GM11168 (cell line): ENCODE data around the gene PNPLA7.
"Not testable (repeated sequence)": the region's sequence is repeated elsewhere in the genome, so short reads cannot be mapped to it uniquely, and the experiment has no call there.

Experiments
- in situ Hi-C: fragments of 300-500 bp; cut with MboI; formaldehyde crosslinking; loops from one replicate; pipeline ENCODE4 v1.12.0; 2022; ENCODE audit warnings: low sequenced_read_pairs; ENCODE audit not compliant: unreplicated experiment

PNPLA7 gene

DNA sequence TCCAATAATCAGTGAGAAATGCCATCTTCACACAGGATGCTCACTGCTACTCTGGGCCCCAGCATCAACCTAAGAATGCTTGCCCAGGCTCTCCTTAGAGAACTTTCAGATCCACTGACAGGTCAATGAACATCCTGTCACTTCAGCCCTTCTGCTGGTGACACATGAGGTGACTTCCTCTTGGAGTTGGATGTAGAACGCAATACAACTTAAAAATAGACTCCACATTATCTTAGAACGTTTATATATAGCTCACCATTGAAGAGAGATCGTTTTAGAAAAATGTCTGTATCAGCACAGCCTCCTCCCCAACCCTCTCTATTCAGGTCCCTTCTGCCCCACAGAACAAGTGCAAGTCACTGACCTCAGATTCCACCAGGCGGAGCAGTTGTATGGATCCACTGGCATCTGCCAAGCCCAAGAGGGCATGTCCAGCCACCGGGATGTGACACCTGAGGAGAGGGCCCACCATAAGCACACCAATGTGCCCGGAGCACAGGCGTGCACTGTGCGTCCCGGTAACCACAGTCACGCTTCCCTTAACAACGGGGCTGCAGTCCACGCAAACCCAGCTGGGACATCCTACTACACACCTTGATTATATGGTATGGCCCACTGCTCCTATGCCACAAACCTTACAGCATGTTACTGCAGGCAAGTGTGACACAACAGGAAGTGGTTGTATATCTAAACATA lies 25.7 kb upstream of the PNPLA7 start:
- in situ Hi-C loops = no loop called here

GRCh38 chr9:137575364-137575715 lies 25.1 kb upstream of the PNPLA7 start:
- in situ Hi-C loops = no loop called here

GRCh38 chr9:137574192-137574591 lies 24.0 kb upstream of the PNPLA7 start:
- in situ Hi-C loops = no loop called here

GRCh38 chr9:137570566-137570965 lies 20.4 kb upstream of the PNPLA7 start:
- in situ Hi-C loops = no loop called here

DNA sequence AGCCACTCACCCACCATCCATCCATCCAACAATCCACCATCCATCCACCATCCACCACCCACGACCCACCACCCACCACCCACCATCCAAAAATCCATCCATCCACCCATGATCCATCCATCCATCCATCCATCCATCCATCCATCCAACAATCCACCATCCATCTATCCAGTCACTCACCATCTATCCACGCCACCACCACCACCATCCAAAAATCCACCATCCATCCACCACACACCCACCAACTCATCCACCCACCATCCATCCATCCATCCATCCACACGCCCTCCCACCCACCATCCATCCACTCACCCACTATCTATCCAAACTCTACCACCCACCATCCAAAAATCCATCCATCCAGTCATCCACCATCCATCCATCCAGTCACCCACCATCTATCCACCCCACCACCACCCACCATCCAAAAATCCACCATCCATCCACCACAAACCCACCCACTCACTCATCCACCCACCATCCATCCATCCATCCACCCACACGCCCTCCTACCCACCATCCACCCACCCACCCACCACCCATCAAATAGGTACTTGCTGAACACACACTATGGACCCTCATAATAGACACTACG lies 19.5 kb upstream of the PNPLA7 start:
- in situ Hi-C loops = no loop called here

DNA sequence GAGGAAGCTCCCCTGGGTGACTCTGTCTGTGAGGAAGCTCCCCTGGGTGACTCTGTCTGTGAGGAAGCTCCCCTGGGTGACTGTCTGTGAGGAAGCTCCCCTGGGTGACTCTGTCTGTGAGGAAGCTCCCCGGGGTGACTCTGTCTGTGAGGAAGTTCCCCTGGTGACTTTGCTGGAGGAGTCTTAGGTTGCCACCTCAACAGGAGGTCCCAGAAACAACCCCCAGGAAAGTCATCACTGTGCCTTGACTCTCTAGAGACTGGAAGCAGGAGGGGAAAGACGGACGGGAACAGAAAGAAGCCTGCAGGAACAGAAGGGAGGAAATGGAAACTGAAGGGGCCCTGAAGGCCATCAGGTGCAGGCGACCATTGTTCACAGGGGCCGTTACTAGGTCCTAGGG lies 18.2 kb upstream of the PNPLA7 start:
- in situ Hi-C loops = not testable (repeated sequence)

DNA sequence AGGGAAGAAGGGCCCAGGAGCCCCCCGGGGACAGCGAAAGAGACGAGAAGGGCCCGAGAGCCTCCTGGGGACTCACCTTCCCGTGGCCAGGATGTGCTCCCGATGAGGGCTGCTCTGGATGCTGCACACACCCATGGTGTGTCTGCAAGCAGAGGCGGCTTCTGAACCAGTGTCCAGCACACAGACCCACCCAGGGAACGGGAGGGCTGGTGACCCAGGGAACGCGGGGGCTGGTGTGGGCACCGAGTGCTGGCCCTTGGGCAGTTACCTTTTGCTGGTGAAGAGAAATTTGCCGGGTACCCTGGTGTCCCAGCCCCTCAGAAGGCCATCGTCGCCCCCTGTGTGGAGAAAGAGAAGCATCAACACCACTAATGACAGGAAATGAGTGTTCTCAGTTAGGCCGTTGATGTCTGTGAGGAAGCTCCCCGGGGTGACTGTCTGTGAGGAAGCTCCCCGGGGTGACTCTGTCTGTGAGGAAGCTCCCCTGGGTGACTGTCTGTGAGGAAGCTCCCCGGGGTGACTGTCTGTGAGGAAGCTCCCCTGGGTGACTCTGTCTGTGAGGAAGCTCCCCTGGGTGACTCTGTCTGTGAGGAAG lies 14.7 kb upstream of the PNPLA7 start:
- in situ Hi-C loops = no loop called here

- in situ Hi-C loops = no loop called here
Measured at GRCh38 chr9:137564134-137564533, 13.9 kb upstream of the PNPLA7 start.

DNA sequence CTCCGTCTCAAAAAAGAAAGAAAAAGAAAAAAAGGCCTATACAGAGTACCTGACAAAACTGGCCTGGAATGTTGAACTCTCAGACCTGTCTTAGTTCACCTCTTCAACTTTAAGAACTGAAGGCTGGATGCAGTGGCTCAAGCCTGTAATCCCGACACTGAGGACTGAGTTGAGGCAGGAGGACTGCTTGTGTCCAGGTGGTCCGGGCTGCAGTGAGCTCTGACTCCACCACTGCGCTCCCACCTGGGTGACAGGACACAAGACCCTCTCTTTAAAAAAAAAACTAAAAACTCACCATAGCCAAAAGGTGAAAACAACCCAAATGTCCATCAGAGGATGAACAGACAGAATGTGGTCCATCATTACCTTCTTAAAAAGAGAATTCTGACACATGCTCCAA lies 7.9 kb upstream of the PNPLA7 start:
- in situ Hi-C loops = no loop called here

DNA sequence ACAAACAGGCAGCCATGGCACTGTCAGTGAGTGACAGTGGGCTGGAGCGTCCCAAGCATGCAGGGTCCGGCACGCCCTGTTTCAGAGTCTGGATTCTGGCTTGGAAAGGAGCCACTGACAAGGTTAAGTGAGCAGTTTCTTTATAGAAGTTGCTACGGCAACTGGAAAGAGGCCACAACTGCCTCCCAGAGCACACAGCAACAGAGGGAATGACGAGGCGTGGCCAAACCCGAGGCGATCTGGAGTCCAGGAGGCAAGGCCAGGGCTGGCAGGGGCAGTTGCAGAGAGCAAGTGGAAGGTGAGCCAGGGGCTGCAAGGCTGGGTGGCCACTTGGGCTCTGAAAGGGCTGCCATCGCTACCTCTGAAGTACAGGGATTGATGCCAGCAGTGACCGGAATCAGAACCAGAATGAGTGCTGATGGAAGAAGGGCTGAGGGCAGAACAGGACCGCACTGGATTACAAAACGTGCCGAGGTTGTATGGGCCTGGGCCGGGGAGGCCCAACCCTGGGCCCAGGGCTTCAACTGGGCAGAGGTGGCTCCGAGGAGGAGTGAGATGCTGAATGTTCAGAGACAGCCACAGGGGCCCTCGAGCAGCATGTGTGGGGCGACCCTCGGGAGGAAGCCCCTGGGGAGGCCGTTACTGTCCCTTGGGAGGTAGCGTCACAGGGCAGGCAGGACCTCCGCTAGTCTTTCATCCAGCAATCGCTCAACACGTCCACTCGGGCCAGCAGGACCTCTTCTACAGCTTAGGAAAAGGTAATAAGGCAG lies 6.1 kb upstream of the PNPLA7 start:
- in situ Hi-C loops = no loop called here

DNA sequence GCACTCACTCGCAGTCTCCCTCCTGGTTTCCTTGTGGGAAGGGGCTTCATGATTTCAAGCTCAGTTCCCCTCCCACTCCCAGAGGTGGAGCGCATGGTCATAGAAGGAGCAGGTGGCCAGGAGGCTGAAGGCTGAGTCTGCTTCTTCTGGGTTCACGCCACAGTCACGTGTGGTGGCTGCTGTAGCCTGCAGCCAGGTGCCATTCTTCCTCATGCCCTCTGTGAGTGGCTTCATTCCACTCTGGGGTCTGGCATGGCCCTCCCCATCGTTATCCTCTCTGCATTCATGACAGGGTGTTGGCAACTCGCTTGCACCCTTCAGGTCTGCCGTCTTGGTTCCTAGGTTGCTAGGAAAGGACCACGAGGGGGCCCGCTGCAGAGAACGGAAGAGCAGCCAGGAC lies 5.0 kb upstream of the PNPLA7 start:
- in situ Hi-C loops = no loop called here

- in situ Hi-C loops = no loop called here
Measured at GRCh38 chr9:137554349-137554748, 4.1 kb upstream of the PNPLA7 start.

- in situ Hi-C loops = not testable (repeated sequence)
Measured at GRCh38 chr9:137553654-137554053, 3.5 kb upstream of the PNPLA7 start.

- in situ Hi-C loops = no loop called here
Measured at GRCh38 chr9:137552022-137552768, 2.0 kb upstream of the PNPLA7 start.

DNA sequence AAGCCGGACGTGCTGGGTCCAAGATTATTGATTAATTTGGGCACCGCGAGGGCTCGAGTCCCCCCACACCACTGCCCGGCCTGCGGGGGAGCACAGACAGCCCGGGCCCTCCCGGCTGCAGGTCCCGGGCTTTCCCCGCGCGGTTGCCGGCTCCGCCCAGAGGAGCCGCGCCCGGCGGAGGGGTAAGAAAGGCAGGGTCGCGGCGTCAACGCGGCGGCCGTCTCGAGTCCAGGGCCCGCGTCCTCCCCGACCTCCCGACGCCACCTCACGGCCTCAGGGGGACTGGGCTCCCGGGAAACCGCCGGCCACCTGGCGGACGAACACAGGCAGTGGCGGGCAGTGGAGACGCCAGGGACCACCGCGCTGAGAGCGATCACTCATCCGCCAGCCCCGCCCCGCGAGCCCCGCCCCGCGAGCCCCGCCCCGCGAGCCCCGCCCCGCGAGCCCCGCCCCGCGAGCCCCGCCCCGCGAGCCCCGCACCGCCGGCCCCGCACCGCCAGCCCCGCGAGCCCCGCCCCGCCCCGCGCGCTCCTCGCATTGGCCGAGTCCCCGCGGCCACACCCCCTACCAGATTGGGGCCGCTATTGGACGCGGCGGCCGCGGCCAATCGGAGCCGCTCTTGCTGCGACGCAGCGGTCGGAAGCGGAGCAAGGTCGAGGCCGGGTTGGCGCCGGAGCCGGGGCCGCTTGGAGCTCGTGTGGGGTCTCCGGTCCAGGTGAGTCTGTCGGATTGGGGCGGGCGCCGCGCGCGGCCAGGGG lies 1.2 kb upstream of the PNPLA7 start, which contains the start of gene MRPL41:
Gene MRPL41 (plus strand): TSS at position 616 of the 758 bp plus-strand sequence. CDS start 203 bp downstream, outside the sequence.
- in situ Hi-C loops = no loop called here

DNA sequence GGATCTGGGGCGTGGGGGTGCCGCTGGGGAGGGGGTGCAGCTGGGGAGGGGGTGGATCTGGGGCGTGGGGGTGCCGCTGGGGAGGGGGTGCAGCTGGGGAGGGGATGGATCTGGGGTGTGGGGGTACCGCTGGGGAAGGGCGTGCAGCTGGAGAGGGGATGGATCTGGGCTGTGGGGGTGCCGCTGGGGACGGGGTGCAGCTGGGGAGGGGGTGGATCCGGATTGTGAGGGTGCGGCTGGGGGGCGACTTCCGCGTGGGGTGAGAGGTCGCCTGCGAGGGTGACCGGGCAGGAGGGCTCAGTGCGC lies 709 bp upstream of the PNPLA7 start:
- in situ Hi-C loops = not testable (repeated sequence)

DNA sequence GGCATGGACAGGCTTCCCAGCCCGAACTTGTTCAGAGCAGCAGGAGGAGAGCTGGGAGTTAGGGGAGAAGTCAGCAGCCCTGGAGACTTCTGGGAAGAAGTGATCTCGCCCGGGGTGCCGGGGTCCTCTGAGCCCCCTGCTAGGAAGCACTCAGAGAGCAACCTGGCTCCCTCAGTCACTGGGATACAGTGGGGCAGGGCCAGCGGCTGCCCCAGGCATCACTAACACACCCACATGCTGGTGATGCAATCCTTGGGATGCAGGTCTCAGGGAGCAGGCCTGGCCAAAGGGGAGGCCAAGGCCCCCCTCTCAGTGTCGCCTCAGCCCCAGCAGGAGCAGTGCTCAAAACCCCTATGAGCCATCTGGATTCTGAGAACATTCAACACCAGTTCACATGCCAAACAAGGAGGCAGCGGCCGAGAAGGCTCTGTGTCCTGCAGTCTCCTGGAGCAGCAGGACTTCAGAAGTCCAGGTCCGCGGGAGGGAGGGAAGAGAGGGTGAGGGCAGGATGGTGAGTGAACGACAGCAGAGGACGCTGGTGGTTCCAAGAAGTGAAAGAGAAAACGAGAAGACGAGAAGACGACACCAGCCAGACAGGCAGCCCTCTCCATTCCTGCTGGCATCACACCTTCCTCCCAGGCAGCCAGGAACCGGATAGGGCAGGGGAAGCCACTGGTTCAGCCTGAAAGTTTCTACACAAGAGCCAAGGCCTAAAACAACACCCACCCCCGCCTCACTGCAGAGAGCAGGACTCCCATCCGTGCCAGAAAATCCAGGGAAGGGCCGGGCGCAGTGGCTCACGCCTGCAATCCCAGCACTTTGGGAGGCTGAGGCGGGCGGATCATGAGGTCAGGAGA lies 2.3 kb downstream of the PNPLA7 start:
- in situ Hi-C loops = no loop called here

DNA sequence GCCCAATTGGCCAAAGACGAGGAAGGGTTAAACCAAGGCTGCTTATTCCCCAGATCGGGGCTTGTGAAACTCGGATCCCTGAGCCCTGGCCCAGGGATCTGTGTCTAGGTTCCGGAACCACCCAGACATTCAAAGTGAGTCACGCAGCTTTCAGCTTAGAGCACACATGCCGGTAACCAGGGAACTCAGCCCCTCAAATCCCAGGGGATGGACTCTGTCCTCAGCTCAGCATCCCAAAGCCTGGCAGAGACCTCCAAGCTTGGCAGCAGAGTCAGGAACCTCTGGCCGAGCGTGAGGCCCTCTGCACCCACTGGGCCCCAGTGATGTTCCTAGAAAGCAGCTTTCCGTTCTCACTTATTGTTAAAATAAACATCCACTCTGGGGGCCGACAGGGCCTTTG lies 5.1 kb downstream of the PNPLA7 start:
- in situ Hi-C loops = no loop called here

DNA sequence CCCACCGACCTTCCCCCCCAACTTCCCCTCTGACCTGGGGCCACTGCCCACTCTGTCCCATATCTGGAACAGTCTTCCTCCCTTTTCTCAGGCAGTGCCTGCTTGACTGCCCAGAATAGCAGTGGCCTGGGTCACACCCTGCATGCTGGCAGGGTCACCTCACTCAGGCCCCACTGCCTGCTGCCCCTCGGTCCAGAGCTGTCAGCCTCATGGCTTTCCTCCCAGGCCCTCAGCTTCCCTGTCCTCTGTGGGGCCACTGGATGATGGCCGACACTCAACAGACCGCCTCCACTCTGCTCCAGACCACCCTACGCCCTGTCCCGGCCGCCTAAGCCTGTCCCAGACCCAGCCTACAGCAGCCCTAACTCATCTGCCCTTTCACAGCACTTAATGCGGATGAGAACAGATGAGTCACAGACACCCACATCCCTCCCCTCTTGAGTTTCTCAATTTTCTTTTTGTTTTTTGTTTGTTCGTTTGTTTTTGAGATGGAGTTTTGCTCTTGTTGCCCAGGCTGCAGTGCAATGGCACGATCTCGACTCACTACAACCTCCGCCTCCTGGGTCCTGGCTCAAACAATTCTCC lies 5.9 kb downstream of the PNPLA7 start:
- in situ Hi-C loops = no loop called here
